Endothelial cell of umbilical vein (primary cell): ENCODE measurements around the gene KIAA1755. TPM values are rescaled to one million over a fixed set of nuclear protein-coding genes. Genes with fewer than 3 reads are reported as not detected.

Experiments used
- BruUV-seq: library from RNA; stranded (reverse); fragments of 400-500 nt; replicated peaks from 2 replicates; lab custom pipeline; 2021; lab: Mats Ljungman, UMichigan
- CTCF ChIA-PET: fragments of 300-600, 350-600 bp; sonication (Branson Sonifier 250); formaldehyde crosslinking; loops from one replicate; lab custom pipeline; 2021; ENCODE audit warnings: antibody characterized with exemption, inconsistent platforms; lab: Charles Lee
- POLR2A ChIA-PET: fragments of 300-600, 350-600 bp; sonication (Branson Sonifier 250); formaldehyde crosslinking; loops from one replicate; lab custom pipeline; 2021; ENCODE audit warnings: antibody characterized with exemption, inconsistent platforms; lab: Charles Lee
- DNase-seq: peaks from one replicate; pipeline ENCODE4 v3.0.0-alpha.2; 2011; ENCODE audit warnings: low read depth, low spot score
- FAIRE-seq: peaks from 2 replicates; lab custom pipeline; 2011; peaks lifted over from hg19 to GRCh38; lab: Jason Lieb, UNC
- H2AFZ ChIP-seq: 2 replicates; pipeline ENCODE4 v1.6.0; 2012; ENCODE audit warnings: low read depth, low read length, control low read depth, inconsistent platforms
- H3K27ac ChIP-seq: 2 replicates; pipeline ENCODE4 v1.5.1; 2011; ENCODE audit warnings: low read depth, mild to moderate bottlenecking, control low read depth, low read length, moderate library complexity; ENCODE audit not compliant: insufficient read depth
- H3K27me3 ChIP-seq, 2 experiments: 2 replicates each; pipeline versions ENCODE4 v1.6.0 to v1.6.1; 2011; ENCODE audit warnings: low read length in 2 of 2, mixed read lengths in 1 of 2; ENCODE audit not compliant: control insufficient read depth in 2 of 2, insufficient read depth in 2 of 2
- H3K36me3 ChIP-seq, 2 experiments: 2 replicates in 1 of 2; 3 replicates in 1 of 2; pipeline ENCODE4 v1.5.1; 2011; ENCODE audit warnings: low read length in 2 of 2, mild to moderate bottlenecking in 1 of 2, moderate library complexity in 1 of 2; ENCODE audit not compliant: control insufficient read depth in 2 of 2, insufficient read depth in 2 of 2; ENCODE audit errors: extremely low read depth in 1 of 2
- H3K4me1 ChIP-seq: 3 replicates; pipeline ENCODE4 v1.5.1; 2011; ENCODE audit warnings: mild to moderate bottlenecking, low read length; ENCODE audit not compliant: control insufficient read depth, insufficient read depth; ENCODE audit errors: extremely low read depth
- H3K4me2 ChIP-seq: 2 replicates; pipeline ENCODE4 v1.6.1; 2011; ENCODE audit warnings: low read length, control low read depth, mixed read lengths; ENCODE audit not compliant: insufficient read depth
- H3K4me3 ChIP-seq, 3 experiments: fragments of 200-600 bp in 1 of 3; sonication (generic), shearing (Covaris generic) in 1 of 3; replicated peaks in 1 of 3; 2 replicates each; pipeline ENCODE4 v1.5.1; 2011 to 2016; ENCODE audit warnings: control low read depth in 3 of 3, low read length in 3 of 3, mild to moderate bottlenecking in 2 of 3, inconsistent platforms in 1 of 3, low read depth in 1 of 3, moderate library complexity in 1 of 3; ENCODE audit not compliant: insufficient read depth in 1 of 3
- H3K79me2 ChIP-seq: 2 replicates; pipeline ENCODE4 v1.6.0; 2012; ENCODE audit warnings: low read length, inconsistent platforms; ENCODE audit not compliant: control insufficient read depth, insufficient read depth
- H3K9ac ChIP-seq: replicated peaks from 2 replicates; pipeline ENCODE3; 2011; ENCODE audit warnings: low read length, control low read depth; ENCODE audit not compliant: insufficient read depth; ENCODE audit errors: extremely low read depth
- H3K9me1 ChIP-seq: replicated peaks from 3 replicates; pipeline ENCODE4 v1.6.0; 2011; ENCODE audit warnings: mild to moderate bottlenecking, low read length; ENCODE audit not compliant: control insufficient read depth, insufficient read depth; ENCODE audit errors: extremely low read depth
- H3K9me3 ChIP-seq: replicated peaks from 2 replicates; pipeline ENCODE4 v1.5.1; 2012; ENCODE audit warnings: low read length, inconsistent platforms; ENCODE audit not compliant: control insufficient read depth, insufficient read depth
- H4K20me1 ChIP-seq: replicated peaks from 2 replicates; pipeline ENCODE3; 2011; ENCODE audit warnings: mild to moderate bottlenecking, low read length; ENCODE audit not compliant: control insufficient read depth, insufficient read depth; ENCODE audit errors: extremely low read depth
- EZH2 ChIP-seq: IDR thresholded peaks from 2 replicates; pipeline ENCODE4 v1.6.1; 2012; ENCODE audit warnings: borderline replicate concordance, low read depth, mild to moderate bottlenecking, moderate library complexity, low read length, inconsistent platforms; ENCODE audit not compliant: severe bottlenecking
- FOS ChIP-seq: IDR thresholded peaks from 2 replicates; pipeline ENCODE4 v1.6.1; 2011; ENCODE audit warnings: mild to moderate bottlenecking, low read length, moderate library complexity, borderline replicate concordance; ENCODE audit not compliant: insufficient read depth
- GATA2 ChIP-seq: IDR thresholded peaks from 2 replicates; pipeline ENCODE4 v1.7.0; 2011; ENCODE audit warnings: low read depth, mild to moderate bottlenecking, moderate library complexity, mixed read lengths, low read length; ENCODE audit not compliant: insufficient read length, insufficient read depth
- JUN ChIP-seq: IDR thresholded peaks from 2 replicates; pipeline ENCODE4 v1.6.1; 2011; ENCODE audit warnings: borderline replicate concordance, low read depth; ENCODE audit not compliant: insufficient read length, insufficient read depth
- MYC ChIP-seq: IDR thresholded peaks from one replicate; pipeline ENCODE4 v1.6.1; 2011; ENCODE audit warnings: mild to moderate bottlenecking, low read depth, low read length
- POLR2A ChIP-seq: IDR thresholded peaks from 2 replicates; pipeline ENCODE4 v1.6.1; 2012; ENCODE audit warnings: low read depth, mild to moderate bottlenecking, control low read depth, low read length
- POLR2AphosphoS5 ChIP-seq: IDR thresholded peaks from 2 replicates; pipeline ENCODE4 v1.6.1; 2012; ENCODE audit warnings: low read depth, mild to moderate bottlenecking, control low read depth, low read length, moderate library complexity; ENCODE audit not compliant: insufficient read depth
- dilution Hi-C: fragments of 300-500 bp; cut with MboI; formaldehyde crosslinking; loops from one replicate; pipeline ENCODE4 v1.15.0; 2019; ENCODE audit warnings: low sequenced_read_pairs; ENCODE audit not compliant: extremely low pct_ligation_motif_present
- intact Hi-C: fragments of 100-400 bp; cut with micrococcal nuclease; formaldehyde crosslinking; loops from one replicate; pipeline ENCODE4 v1.10.0; 2022
- polyA plus RNA-seq, 4 experiments: library from polyadenylated mRNA; depleted of rRNA in 3 of 4; stranded (reverse) in 3 of 4; unstranded in 1 of 4; fragments of >200 nt; gene quantifications; 2 replicates each; pipeline versions ENCODE4 v1.2.1 to v1.2.3, GENCODE V29; 2011 to 2012; ENCODE audit warnings: missing spikeins in 1 of 4
- total RNA-seq: library from RNA; stranded (reverse); gene quantifications from 2 replicates; pipeline ENCODE4 v1.2.3, GENCODE V29; 2021
- TF ChIP-seq, protein P1 (sequence below), 2 donors: IDR thresholded peaks; 1 replicate in 1 of 2; 2 replicates in 1 of 2; pipeline ENCODE4 v1.5.1; 2011; ENCODE audit warnings: low read length in 2 of 2, mild to moderate bottlenecking in 2 of 2, moderate library complexity in 2 of 2, control low read depth in 1 of 2, inconsistent platforms in 1 of 2, low read depth in 1 of 2; ENCODE audit not compliant: insufficient read depth in 1 of 2; ENCODE audit errors: extremely low read depth in 1 of 2
- TF ChIP-seq, protein P2 (sequence below): IDR thresholded peaks from 2 replicates; pipeline ENCODE4 v1.6.1; 2011; ENCODE audit not compliant: insufficient read depth, insufficient read length

KIAA1755 gene
- total and polyA plus RNA-seq, 2 donors (not counting 3 experiments of a cell fraction or from before 2014, with no cell fraction given): 0.36 to 0.51 TPM

- FAIRE-seq: no peak
- Histone ChIP-seq H3K36me3 (no peaks in the 10 kb centered on the region), H3K4me2 (no peak overlapping the region), H3K79me2 (no peaks in the 10 kb centered on the region), H3K4me1 (peaks cover 5% of the 10 kb centered on the region), H3K27ac (no peak overlapping the region), H3K9ac (no peak overlapping the region), H3K9me1 (no peaks in the 10 kb centered on the region), H2AFZ (no peak overlapping the region), H3K27me3 (no peaks in the 10 kb centered on the region), H3K4me3 (no peak overlapping the region), H3K9me3 (no peaks in the 10 kb centered on the region), H4K20me1 (no peaks in the 10 kb centered on the region)
- no peak for TF ChIP-seq GATA2
- TF ChIP-seq POLR2AphosphoS5: no peak
- TF ChIP-seq JUN: no peak
- TF ChIP-seq POLR2A: no peak
- TF ChIP-seq FOS: no peak
- no peak for TF ChIP-seq EZH2
- TF ChIP-seq, protein P1, sequence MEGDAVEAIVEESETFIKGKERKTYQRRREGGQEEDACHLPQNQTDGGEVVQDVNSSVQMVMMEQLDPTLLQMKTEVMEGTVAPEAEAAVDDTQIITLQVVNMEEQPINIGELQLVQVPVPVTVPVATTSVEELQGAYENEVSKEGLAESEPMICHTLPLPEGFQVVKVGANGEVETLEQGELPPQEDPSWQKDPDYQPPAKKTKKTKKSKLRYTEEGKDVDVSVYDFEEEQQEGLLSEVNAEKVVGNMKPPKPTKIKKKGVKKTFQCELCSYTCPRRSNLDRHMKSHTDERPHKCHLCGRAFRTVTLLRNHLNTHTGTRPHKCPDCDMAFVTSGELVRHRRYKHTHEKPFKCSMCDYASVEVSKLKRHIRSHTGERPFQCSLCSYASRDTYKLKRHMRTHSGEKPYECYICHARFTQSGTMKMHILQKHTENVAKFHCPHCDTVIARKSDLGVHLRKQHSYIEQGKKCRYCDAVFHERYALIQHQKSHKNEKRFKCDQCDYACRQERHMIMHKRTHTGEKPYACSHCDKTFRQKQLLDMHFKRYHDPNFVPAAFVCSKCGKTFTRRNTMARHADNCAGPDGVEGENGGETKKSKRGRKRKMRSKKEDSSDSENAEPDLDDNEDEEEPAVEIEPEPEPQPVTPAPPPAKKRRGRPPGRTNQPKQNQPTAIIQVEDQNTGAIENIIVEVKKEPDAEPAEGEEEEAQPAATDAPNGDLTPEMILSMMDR (IDR thresholded peaks at IDR 0.05; ENCODE audit: extremely low read depth in 1 of 2, insufficient read depth in 1 of 2, low read depth in 1 of 2, low read length in 2 of 2): no peak
- TF ChIP-seq, protein P2, sequence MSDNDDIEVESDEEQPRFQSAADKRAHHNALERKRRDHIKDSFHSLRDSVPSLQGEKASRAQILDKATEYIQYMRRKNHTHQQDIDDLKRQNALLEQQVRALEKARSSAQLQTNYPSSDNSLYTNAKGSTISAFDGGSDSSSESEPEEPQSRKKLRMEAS: no peak
- no peak for TF ChIP-seq MYC
- POLR2A ChIA-PET: no interaction called here
- BruUV-seq: no TSS peak
- intact Hi-C loops (no loop called here), dilution Hi-C loops (no loop called here)
- CTCF ChIA-PET: interaction anchor here (0.9 to 3.2 kb wide), 3 partner anchors 11 to 23 kb away, joined by 3 to 11 read pairs (median 6); no protein-coding TSS in a partner anchor
- DNase-seq: no peak
Measured at GRCh38 chr20:38192323-38192885, 68.1 kb downstream of the KIAA1755 start.
